IMR-90 (cell line): Measurements from ENCODE around the gene PBOV1. TPM values are rescaled to one million over a fixed set of nuclear protein-coding genes. Genes with fewer than 3 reads are reported as not detected.

Experiments used
- ATAC-seq: fragments of 200-7000 bp; cut with Tn5 transposase; 2 replicates; pipeline ENCODE4 v1.9.1; 2020; ENCODE audit warnings: low read depth, mild to moderate bottlenecking, moderate library complexity
- BruUV-seq: library from RNA; stranded (reverse); fragments of 400-500 nt; replicated peaks from 2 replicates; lab custom pipeline; 2021; lab: Mats Ljungman, UMichigan
- CTCF ChIA-PET: fragments of 300-600 bp; formaldehyde crosslinking; extraction: SDS; loops from one replicate; lab custom pipeline; 2021; ENCODE audit warnings: antibody characterized with exemption; lab: Yijun Ruan, JAX
- POLR2A ChIA-PET: fragments of 300-600 bp; sonication (Branson Sonifier 250); formaldehyde crosslinking; loops from one replicate; lab custom pipeline; 2022; ENCODE audit warnings: antibody characterized with exemption; ENCODE audit not compliant: unreplicated experiment; lab: Charles Lee
- DNase-seq: peaks from one replicate; pipeline ENCODE4 v3.0.0; 2013
- H2AFZ ChIP-seq: replicated peaks from 2 replicates; pipeline ENCODE3; 2013; ENCODE audit warnings: low read length, mild to moderate bottlenecking; ENCODE audit not compliant: poor library complexity
- H2AK5ac ChIP-seq: 2 replicates; pipeline ENCODE4 v1.6.1; 2013; ENCODE audit warnings: low read depth, low read length, inconsistent platforms
- H2AK9ac ChIP-seq: replicated peaks from 2 replicates; pipeline ENCODE3; 2013; ENCODE audit warnings: mild to moderate bottlenecking, low read depth, low read length, moderate library complexity; ENCODE audit not compliant: poor library complexity
- H2BK120ac ChIP-seq: 2 replicates; pipeline ENCODE4 v1.6.1; 2013; ENCODE audit warnings: low read depth, low read length, inconsistent platforms
- H2BK15ac ChIP-seq: 3 replicates; pipeline ENCODE4 v1.6.1; 2013; ENCODE audit warnings: low read depth, low read length, inconsistent platforms
- H2BK20ac ChIP-seq: 2 replicates; pipeline ENCODE4 v1.6.1; 2013; ENCODE audit warnings: low read depth, mild to moderate bottlenecking, inconsistent platforms, low read length, moderate library complexity
- H2BK5ac ChIP-seq: 2 replicates; pipeline ENCODE4 v1.6.1; 2013; ENCODE audit warnings: mild to moderate bottlenecking, low read depth, low read length, inconsistent platforms; ENCODE audit not compliant: poor library complexity, severe bottlenecking
- H3K14ac ChIP-seq: replicated peaks from 2 replicates; pipeline ENCODE4 v1.6.1; 2013; ENCODE audit warnings: low read depth, low read length, inconsistent platforms
- H3K18ac ChIP-seq: 2 replicates; pipeline ENCODE4 v1.6.1; 2013; ENCODE audit warnings: low read depth, low read length, control low read depth
- H3K23ac ChIP-seq: 2 replicates; pipeline ENCODE4 v1.6.1; 2013; ENCODE audit warnings: low read depth, low read length, inconsistent platforms
- H3K27ac ChIP-seq: 2 replicates; pipeline ENCODE4 v1.5.1; 2013; ENCODE audit warnings: mild to moderate bottlenecking, control low read depth, low read length; ENCODE audit not compliant: insufficient read depth
- H3K27me3 ChIP-seq: 2 replicates; pipeline ENCODE4 v1.6.1; 2013; ENCODE audit warnings: low read length; ENCODE audit not compliant: control insufficient read depth, insufficient read depth
- H3K36me3 ChIP-seq: 2 replicates; pipeline ENCODE4 v1.6.1; 2013; ENCODE audit warnings: low read length, mixed read lengths; ENCODE audit not compliant: control insufficient read depth, insufficient read depth
- H3K4ac ChIP-seq: 2 replicates; pipeline ENCODE4 v1.6.1; 2013; ENCODE audit warnings: low read depth, low read length, inconsistent platforms
- H3K4me1 ChIP-seq: 2 replicates; pipeline ENCODE4 v1.6.1; 2013; ENCODE audit warnings: low read length, mixed read lengths; ENCODE audit not compliant: control insufficient read depth, insufficient read depth
- H3K4me2 ChIP-seq: 2 replicates; pipeline ENCODE4 v1.6.1; 2013; ENCODE audit warnings: low read depth, mild to moderate bottlenecking, control low read depth, low read length, moderate library complexity
- H3K4me3 ChIP-seq: 2 replicates; pipeline ENCODE4 v1.5.1; 2013; ENCODE audit warnings: low read depth, mild to moderate bottlenecking, control low read depth, low read length, moderate library complexity; ENCODE audit not compliant: insufficient read depth
- H3K56ac ChIP-seq: 2 replicates; pipeline ENCODE4 v1.6.1; 2013; ENCODE audit warnings: low read length, inconsistent platforms; ENCODE audit not compliant: insufficient read depth; ENCODE audit errors: extremely low read depth
- H3K79me1 ChIP-seq, 2 experiments: 2 replicates each; pipeline ENCODE4 v1.6.1; 2013; ENCODE audit warnings: low read length in 2 of 2, inconsistent platforms in 1 of 2, low read depth in 1 of 2
- H3K9ac ChIP-seq: 2 replicates; pipeline ENCODE4 v1.6.1; 2013; ENCODE audit warnings: low read depth, low read length, control low read depth
- H3K9me1 ChIP-seq: 2 replicates; pipeline ENCODE4 v1.6.1; 2013; ENCODE audit warnings: low read length, inconsistent platforms; ENCODE audit not compliant: insufficient read depth
- H3K9me3 ChIP-seq: 2 replicates; pipeline ENCODE4 v1.6.1; 2013; ENCODE audit warnings: low read length; ENCODE audit not compliant: control insufficient read depth, insufficient read depth
- H4K20me1 ChIP-seq: 2 replicates; pipeline ENCODE4 v1.6.1; 2013; ENCODE audit warnings: low read length, inconsistent platforms; ENCODE audit not compliant: insufficient read depth
- H4K5ac ChIP-seq: 2 replicates; pipeline ENCODE4 v1.6.1; 2013; ENCODE audit warnings: mild to moderate bottlenecking, low read depth, low read length, control low read depth
- H4K8ac ChIP-seq, 2 experiments: 2 replicates each; pipeline ENCODE4 v1.6.1; 2013; ENCODE audit warnings: low read depth in 2 of 2, low read length in 2 of 2, control low read depth in 1 of 2, inconsistent platforms in 1 of 2
- H4K91ac ChIP-seq: 2 replicates; pipeline ENCODE4 v1.6.1; 2013; ENCODE audit warnings: low read depth, low read length, inconsistent platforms; ENCODE audit not compliant: insufficient read depth
- CEBPB ChIP-seq: IDR thresholded peaks from 2 replicates; pipeline ENCODE4 v1.6.1; 2012; ENCODE audit warnings: low read depth, low read length, improper control_type of control experiment
- ELK1 ChIP-seq: fragments of 150-350 bp; IDR thresholded peaks from 2 replicates; pipeline ENCODE4 v1.6.1; 2016; ENCODE audit warnings: low read depth, mild to moderate bottlenecking, low read length, moderate library complexity, borderline replicate concordance
- FOS ChIP-seq: fragments of 150-350 bp; IDR thresholded peaks from 2 replicates; pipeline ENCODE4 v1.6.1; 2016; ENCODE audit warnings: low read depth, low read length
- MAFK ChIP-seq: IDR thresholded peaks from 2 replicates; pipeline ENCODE4 v1.6.1; 2012; ENCODE audit warnings: low read depth, low read length, improper control_type of control experiment
- RAD21 ChIP-seq: IDR thresholded peaks from 2 replicates; pipeline ENCODE4 v1.6.1; 2012; ENCODE audit warnings: low read length, improper control_type of control experiment
- SMC3 ChIP-seq: fragments of 150-350 bp; IDR thresholded peaks from 2 replicates; pipeline ENCODE4 v1.6.1; 2016; ENCODE audit warnings: low read depth, mild to moderate bottlenecking, antibody characterized with exemption, low read length, moderate library complexity
- WGBS, 2 experiments: methylation state at CpG; one replicate each; pipeline versions ENCODE4 v1.1.5 to v1.1.7; 2013; ENCODE audit warnings: missing lambda C conversion rate in 2 of 2; ENCODE audit not compliant: insufficient read length in 1 of 2; ENCODE audit errors: extremely low coverage in 2 of 2; 5-methylcytosine and 5-hydroxymethylcytosine counted together
- dilution Hi-C: fragments of 300-500 bp; cut with HindIII; formaldehyde crosslinking; loops from one replicate; pipeline ENCODE4 v1.14.3; 2018; ENCODE audit warnings: low sequenced_read_pairs; ENCODE audit not compliant: unreplicated experiment
- in situ Hi-C: fragments of 300-500 bp; cut with MboI; formaldehyde crosslinking; loops from 3 replicates; pipeline ENCODE4 v1.14.3; 2019; ENCODE audit warnings: low sequenced_read_pairs, inconsistent platforms, mixed read lengths
- intact Hi-C: fragments of 100-400 bp; cut with micrococcal nuclease; formaldehyde crosslinking; loops from 2 replicates; pipeline ENCODE4 v1.10.0; 2022
- polyA plus RNA-seq, 3 experiments: library from polyadenylated mRNA; depleted of rRNA; stranded (reverse); fragments of >200 nt; gene quantifications; 2 replicates each; pipeline ENCODE4 v1.2.3, GENCODE V29; 2012; ENCODE audit warnings: low replicate concordance in 1 of 3
- total RNA-seq: library from RNA; depleted of rRNA; stranded (reverse); fragments of >200 nt; gene quantifications from 2 replicates; pipeline ENCODE4 v1.2.3, GENCODE V29; 2012

The PBOV1 gene
- total and polyA plus RNA-seq, 2 of the 4 experiments (the other 2 are of a cell fraction): not detected

DNA sequence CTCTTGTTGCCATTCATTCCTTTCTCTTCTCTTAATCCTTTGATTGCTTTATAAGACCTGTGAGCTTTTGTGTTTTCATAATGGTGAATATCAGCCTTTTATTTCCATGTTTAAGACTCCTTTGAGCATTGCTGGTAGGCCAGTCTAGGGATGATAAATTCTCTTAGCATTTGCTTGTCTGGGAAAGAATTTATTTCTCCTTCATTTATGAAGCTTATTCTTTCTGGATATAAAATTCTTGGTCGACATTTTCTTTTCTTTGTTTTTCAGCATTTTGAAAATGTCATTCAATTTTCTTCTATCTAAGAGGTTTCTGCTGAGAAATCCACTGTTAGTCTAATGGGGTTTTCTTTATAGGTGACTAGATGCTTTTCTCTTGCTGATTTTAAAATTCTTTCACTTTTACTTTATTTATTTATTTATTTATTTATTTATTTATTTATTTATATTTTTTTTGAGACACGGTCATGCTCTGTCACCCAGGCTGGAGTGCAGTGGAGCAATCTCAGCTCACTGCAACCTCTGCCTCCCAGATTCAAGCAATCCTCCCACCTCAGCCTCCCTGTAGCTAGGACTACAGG lies 41.5 kb downstream of the PBOV1 start:
- in situ Hi-C loops: no loop called here

More for the DNA sequence above, 41.5 kb downstream of the PBOV1 start:
- Histone ChIP-seq H3K36me3 (no peaks in the 10 kb centered on the region), H3K18ac (no peak overlapping the region), H3K9me1 (no peaks in the 10 kb centered on the region), H2AK9ac (no peak overlapping the region), H3K27ac (no peak overlapping the region), H3K4ac (no peak overlapping the region), H3K27me3 (peaks cover 2% of the 10 kb centered on the region; the same call in 1 of the 2 replicates), H3K4me2 (no peak overlapping the region), H3K4me3 (no peak overlapping the region), H3K79me1 (no peaks in the 10 kb centered on the region), H3K4me1 (no peaks in the 10 kb centered on the region), H2BK20ac (no peak overlapping the region), H2BK5ac (no peak overlapping the region), H2AFZ (no peak overlapping the region), H4K8ac (no peak overlapping the region), H2BK120ac (no peak overlapping the region), H3K9ac (no peak overlapping the region), H3K14ac (no peak overlapping the region), H3K23ac (no peak overlapping the region), H3K9me3 (peaks cover 3% of the 10 kb centered on the region; the same call in 1 of the 2 replicates), H4K5ac (no peak overlapping the region), H2BK15ac (no peak overlapping the region), H4K20me1 (no peaks in the 10 kb centered on the region), H4K91ac (no peak overlapping the region), H2AK5ac (no peak overlapping the region), H3K56ac (no peak overlapping the region)
- ATAC-seq (no peak), DNase-seq (no peak)
- dilution Hi-C loops: no loop called here
- TF ChIP-seq MAFK (no peak), CEBPB (no peak), ELK1 (no peak), SMC3 (no peak), FOS (no peak), RAD21 (no peak)
- ChIA-PET POLR2A (no interaction called here), CTCF (no interaction called here)
- no CpG with 5 or more reads among the region's 2 CpGs for WGBS, 2 experiments
- intact Hi-C loops: no loop called here
- no TSS peak for BruUV-seq
